Stimulated activated CD8-positive, alpha-beta memory T cell treated with anti-CD3 and anti-CD28 coated beads, Interleukin-15, amount 100 ng/mL, for 1 hour (primary cell): ENCODE results near the gene TPX2.

ENCODE experiments used
- DNase-seq: peaks from one replicate; pipeline ENCODE4 v3.0.0-alpha.2; 2020; ENCODE audit warnings: low read depth

Gene TPX2

DNA sequence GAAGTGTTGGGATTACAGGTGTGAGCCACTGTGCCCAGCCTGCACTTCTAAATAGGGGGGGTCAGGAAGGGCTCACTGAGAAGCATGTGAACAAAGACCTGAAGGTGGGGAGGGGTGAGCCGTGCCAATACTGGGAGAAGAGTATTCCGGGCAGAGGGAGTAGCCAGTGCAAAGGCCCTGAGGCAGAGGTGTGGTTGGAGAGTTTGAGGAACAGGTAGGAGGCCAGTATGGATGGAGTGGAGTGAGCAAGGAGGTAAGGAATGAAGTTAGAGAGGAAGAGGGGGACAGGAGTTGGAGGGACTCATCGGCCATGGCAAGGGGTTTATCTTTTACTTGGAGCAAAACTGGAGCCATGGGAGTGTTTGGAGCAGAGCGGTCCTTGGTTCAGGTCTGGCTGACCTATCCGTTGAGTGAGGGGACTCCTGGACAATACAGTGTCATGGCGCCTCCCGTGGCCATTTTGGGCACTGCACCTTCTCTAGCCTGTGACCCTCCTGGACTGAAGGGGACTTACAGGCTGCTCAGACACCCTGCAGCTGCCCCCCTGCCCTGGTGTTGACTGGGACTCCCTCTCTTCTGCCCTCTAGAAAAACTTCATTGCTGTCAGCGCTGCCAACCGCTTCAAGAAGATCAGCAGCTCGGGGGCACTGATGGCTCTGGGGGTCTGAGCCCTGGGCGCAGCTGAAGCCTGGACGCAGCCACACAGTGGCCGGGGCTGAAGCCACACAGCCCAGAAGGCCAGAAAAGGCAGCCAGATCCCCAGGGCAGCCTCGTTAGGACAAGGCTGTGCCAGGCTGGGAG is 94.2 kb downstream of the TPX2 start:
- peak; percentile 35 for DNase-seq

DNA sequence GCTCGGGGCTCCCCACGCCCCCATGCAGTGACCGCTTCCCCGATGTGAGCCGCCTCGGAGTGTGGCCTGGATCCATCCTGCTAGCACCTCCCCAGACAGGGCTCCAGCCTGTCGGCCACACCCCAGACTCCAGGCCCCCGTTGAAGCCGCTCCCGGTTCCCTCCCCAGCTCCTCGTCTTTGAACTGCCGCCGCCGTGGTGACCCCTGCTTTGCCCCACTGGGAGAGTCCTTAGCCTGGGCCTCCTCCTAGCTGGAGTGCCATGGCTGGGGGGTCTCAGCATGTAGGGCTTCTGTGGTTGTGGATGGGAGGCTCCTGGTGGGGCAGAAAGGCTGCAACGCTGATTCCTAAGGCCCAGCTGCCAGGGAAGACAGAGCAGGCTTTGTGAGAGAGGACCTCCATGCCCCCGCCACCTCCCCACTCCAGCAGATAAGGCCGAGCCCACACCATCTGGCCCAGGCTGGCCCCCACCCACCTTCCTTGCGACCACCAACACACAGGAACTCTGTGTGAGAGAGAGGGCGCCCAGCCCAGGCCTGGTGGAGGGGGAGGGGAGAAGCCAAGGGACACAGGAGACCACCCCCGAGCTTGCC is 94.9 kb downstream of the TPX2 start:
- DNase-seq = no peak

DNA sequence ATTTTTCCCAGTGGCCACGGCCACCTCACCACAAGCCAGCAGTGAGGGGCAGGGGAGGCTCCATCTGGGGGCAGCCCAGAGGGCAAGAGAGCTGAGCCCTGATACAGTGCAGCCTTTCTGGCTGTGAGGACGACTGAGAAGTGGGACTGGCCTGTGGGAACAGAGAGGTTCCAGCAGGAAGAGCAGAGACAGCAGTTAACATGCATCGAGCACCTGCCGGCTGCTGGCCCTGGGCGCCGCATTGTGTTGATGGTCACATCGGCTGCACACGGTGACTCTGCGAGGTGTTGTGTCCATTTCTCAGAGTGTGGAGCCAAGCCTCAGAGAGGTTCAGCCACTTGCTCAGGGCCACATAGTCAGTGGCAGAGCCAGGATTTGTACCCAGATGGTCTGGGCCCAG is 96.5 kb downstream of the TPX2 start:
- DNase-seq = no peak

DNA sequence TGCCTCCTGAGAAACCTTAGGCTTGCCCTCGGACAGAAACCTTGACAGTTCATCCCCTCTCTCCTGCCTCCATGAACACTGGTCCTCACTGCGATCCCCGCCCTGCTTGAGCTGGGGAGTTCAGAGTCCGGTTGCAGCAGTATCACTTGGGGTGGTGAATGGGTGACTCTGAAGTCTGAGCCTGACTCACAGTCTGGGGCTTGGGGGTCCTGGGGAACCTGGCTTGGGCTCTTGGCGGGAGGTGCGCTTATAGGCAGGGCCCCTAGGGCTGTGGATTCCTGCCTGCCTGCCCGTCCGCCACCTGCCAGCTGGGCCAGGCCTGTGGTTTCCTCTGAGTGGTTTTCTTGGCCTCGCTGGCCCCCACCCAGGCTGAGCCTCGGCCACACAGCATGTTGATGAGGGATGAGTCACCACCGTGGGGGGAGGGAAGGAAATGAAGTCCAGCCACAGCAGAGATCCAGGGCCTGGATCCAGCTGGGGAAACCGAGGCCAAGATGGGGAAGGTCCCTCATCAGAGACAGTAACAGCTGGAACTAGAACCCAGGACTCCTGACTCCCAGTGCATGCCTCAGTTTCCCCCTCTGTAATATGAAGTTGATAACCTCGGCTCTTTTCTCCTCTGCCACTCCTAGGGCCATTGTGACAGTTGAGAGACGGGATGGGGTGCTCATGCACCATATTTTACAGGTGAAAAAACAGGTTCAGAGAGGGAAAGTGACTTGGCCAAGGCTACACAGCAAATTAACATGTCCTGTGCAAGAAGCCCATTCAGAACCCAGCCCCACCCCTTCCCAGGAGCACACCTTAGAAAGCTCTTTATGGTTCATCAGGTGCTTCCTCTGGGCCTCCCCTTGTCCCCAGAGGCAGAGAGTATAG is 97.1 kb downstream of the TPX2 start:
- no peak for DNase-seq

DNA sequence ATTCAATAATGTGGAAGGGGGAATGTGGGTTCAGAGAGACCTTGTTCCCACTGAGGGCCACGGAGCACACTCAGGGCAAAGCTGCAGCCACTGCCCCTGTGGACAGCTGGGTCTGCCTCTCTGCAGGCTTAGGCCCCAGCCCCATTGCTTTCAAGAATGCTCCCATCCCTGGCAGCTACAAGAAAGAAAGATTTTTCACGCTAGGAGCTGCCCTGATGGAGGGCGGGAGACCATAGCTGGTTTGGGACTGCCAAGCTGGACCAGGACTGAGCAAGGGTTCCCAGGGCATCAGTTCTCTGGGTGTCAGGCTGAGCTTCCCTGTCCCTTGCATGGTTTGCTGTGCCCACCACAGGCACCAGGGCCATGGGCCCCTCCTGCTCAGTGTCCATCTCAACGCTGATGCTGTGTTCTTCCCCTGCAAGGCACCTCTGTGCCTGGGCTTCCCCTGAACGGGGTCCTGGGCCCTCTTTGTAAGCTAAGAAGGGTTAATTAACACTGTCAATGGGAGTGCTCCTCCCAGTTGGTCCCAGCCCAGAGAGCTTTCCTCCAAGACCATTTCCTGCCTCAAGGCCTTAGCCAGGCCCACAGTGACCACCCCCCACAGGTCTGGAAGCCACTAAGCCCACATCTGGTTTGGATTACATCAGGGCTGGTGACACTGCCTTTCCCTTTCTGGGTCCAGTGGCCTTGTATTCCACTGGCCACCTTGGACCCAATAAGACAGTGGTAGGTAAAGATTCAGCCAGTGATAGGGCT is 97.9 kb downstream of the TPX2 start:
- no peak for DNase-seq

DNA sequence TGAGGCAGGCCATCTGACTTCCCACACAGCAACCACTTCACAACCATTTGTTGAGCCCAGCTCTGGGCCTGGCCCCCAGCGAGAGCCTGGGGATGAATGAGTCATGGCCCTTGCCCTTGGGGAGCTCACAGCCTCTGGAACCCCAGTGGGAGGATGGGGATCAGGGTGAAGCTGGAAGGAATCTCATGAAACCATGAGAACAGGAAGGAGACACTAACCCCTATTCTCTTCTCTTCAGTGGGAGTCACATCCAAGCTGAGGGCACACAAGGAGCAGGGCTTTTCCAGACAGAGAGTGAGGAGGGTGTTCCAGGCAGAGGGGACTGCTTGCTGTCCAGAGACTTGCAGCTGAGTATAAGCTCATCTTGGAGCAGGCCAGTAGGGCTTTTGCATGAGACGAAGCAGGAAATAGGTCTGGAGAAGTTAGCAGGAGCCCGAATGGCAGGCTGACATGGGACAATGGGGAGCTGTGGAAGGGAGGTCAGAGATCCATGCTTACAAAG is 98.9 kb downstream of the TPX2 start:
- DNase-seq = no peak

DNA sequence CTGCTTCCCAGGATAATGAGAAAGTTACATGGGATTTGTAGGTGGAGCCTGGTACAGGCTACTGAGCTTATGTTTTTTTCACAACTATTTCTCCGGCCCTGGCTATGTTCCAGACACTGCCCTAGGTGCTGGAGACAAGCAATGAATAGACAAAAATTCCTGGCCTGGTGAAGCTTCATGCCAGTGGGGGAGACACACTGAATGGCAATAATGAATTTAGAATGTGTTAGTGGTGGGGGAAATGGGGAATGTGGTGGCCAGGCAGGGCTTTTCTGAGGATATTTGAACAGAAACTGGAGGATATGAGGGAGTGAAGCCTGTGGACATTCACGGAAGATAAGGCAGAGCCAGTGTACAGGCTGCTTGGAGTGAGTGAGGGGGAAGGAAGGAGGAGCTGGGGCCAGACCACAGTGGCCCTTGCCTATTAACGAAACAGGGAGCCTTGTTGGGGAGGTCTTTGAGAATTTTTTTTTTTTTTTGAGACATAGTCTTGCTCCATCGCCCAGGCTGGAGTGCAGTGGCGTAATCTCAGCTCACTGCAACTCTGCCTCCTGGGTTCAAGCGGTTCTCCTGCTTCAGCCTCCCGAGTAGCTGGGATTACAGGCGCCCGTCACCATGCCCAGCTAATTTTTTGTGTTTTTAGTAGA is 99.7 kb downstream of the TPX2 start:
- DNase-seq = no peak

DNA sequence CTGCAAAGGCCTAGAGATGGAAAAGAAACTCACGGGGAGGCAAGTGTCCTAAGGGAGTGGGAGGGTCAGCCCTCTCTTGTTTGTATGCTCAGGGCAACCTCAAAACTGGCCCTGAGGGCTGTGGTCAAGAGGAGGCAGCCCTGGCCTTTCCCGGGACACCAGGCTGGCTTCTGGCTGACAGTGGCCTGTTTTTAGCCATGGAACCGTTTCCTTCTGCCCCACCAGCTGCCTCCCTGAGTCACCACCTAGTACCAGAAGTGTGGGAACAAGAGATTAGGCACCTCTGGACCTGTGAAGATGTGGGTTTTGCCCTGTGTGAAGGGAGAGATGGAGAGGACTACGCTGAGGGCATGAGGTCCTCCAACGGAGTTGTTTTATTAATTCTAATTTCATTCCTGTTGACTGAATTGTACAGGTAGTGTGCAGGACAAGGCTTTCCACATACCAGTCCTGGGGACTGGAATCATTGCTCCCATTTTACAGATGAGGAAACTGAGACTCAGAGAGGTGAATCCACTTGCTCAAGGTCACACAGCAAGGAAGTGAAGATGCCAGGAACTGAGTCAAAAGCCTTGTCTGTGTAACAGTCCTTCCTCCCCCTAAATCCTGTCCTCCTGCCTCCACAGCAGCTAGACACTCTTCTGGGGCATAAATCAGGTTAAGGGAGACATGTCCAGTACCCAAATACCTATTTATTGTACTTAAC is 100.8 kb downstream of the TPX2 start:
- DNase-seq = no peak

DNA sequence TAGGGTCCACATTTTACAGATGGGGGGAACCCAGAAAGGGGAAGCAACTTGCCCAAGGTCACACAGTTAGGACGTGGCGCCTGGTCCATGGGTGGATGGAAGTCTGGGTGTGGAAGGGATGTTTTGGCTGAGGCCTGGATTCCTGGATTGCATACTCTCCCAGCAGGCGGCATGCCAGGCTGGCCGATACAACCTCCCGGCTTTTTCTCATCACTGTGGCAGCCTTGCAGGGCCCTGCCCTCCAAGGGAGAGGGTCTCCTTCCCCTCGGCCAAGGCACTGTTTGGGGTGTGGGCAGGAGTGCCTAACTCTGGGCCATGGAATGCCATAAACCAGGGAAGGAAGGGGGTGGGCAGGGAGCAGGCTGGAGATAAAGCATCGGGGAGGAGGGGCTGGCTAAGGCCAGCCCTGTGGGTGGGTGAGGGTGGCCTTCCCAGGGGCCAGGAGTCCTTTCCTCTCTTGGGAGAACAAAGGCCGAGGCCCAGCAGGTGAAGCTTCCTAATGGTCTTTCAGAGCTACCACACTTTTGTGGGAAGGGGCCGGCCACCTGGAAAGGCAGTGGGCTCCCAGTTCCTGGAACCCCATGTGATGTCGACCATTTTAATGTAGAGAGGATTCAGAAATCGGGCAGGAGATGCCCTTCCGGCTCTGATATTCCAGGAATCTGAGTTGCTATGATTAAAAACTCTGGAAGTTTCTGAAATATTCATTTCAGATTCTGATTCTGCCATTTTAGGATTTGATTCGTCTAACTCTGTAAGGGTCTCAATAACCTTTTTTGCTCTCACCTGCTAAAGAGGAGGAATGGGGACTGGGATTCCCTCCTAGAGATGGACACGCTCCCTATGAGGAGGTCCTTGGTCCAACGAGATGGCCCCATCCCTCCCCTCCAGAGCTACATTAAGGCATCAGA is 102.1 kb downstream of the TPX2 start:
- DNase-seq = no peak

DNA sequence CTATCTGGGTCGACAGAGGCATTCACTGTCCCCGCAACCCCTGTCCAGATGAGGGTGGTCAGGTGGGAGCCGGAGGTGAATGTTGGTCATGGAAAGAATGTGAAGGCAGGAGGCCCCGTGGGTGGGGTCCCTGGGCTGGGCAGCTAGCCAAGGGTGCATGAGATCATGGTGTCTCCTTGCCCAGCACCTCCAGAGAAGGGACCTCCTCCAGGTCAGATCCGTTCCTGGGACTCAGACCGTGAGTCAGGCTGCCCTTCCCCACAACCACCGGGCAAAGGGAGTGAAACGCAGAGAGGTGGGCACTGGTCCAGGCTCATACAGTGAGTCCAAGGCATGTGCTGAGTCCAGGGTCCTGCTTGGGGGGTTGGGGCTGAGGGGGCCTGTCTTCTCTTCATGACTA is 102.8 kb downstream of the TPX2 start:
- no peak for DNase-seq

DNA sequence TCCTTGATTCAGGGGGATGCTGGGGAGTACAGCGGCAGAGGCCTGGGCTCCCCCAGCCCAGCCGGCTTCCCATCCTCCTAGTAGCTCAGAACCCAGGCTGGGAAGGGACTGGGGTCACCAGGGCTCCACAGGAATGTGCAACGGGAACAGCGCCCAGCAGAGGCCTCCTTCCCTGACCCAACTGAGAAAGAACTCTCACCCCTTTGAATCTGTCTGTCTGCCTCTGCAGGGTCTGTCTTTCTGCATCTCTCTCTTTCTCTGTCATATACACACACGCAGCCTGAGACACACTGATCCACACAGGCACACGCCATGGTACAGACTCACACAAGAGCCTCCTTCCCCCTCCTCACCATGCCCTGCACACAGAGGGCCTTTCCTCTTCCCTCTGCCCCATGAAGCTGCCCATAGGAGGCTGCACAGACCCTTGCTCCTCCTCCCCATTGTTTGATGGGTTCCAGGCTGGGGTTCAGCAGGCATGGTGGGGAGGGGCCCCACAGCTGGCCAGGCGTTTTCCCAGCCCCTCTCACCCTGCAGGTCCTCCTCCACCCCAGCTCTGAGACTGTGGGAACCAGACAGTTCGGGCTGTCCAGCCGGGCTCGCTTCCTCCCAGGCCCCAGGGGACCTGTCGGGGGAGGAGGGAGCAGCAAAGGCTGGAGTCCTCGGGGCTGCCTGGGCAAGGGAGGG is 103.5 kb downstream of the TPX2 start:
- no peak for DNase-seq

DNA sequence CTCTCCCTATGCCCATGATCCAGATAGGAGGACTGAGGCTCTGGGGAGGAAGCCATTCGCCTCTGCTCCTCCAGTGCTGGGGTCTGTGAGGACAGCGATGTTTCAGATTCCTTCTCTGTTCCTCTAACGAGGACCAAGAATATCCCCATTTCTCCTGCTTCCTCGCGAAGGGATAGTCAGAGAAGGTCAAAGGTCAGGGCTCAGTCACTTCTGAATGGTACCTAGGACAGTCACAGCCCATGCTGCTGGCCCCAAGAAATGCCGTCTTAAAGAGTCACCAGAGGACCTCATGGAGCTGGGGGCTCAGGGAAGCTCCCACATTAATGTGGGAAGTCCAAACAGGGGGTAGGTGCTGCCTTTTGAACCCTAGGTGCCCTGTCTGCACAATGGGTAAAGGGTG is 104.2 kb downstream of the TPX2 start:
- DNase-seq = no peak

DNA sequence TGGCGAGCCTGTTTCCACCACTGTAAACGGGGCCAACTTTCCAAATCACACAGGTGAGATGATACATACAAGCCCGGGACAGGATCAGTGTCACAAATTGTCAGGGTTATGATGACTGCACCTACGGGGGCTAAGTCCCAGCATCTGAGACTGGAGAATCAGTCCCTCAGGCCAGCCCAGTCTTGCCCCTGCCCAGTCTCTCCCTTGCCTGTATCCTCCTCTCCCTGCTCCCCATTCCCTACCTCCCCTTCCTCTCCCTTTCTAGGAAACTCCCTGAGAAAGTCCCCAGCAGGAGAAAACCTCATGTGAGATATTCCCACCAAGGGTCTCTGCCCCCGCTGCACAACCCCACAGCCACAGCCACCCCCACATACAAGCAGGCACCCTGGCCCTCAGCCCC is 104.8 kb downstream of the TPX2 start:
- no peak for DNase-seq

DNA sequence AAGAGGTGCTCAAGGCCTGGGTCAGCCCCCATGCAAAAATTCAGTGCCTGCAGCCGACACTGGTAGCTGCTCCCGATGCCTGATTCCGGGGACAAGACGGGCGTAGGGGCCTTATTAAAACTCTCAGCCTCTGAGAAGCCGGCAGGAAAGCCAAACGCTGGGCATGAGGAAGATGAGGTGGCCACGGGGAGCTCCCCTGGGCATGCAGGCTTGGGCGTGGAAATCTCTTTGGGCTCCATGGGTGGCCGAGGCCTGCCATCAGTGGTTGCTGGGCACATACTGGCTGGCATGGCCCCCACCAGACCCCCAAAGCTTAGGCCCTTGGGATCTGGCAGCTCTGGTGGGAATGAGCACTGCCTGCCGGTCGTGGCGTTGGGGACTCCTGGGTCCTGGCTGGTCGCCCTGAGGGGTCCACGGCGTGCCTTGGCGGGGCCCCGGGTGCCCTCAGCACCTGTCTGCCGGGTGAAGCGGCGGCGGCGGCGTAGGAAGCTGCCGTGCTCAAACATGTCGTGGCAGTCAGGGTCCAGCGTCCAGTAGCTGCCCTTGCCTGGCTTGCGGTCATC is 105.7 kb downstream of the TPX2 start:
- DNase-seq = no peak

DNA sequence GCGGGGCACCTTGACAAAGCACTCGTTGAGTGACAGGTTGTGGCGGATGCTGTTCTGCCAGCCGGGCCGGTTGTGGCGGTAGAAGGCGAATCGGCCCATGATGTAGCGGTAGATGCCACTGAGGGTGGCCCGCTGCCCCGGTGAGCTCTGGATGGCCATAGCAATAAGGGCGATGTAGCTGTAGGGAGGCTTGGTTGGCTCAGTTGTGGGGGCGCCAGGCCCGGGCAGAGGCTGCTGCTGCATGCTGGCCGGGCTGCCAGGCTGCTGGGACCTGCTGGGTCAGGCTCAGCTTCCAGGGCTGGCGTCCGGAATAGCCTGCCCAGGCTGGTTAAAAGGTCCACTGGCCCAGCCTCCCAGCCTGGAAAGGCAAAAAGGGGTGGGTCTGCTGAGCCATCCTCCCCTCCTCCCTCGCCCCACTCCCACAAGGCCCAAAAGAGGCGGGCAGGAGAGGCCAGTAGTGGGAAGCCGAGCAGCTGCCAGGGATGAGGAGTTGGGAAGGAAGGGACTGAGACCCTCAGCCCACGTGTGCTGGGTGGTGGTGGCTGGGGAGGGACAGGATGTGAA is 106.3 kb downstream of the TPX2 start, which contains the start of gene FOXS1:
Gene FOXS1, minus strand, starts transcription at position 305 of the 564 bp plus-strand sequence. Its CDS starts 62 bp downstream, at position 243.
- DNase-seq = no peak

DNA sequence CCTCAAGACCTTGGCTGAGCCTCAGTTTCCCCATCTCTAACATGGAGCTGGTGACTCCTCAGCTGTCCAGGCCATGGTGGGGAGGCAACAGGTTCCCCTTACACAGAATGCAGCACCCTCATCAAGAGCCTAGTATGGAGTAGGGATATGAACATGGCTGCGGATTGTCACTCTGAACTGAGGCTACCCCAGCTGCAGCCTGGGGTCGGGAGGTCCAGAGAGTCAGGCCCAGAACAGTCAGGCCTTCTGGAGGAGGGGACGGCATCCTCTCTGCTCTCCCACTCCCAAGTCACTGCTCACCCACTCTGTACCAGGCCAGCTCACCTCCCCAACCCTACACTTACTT is 107.7 kb downstream of the TPX2 start:
- no peak for DNase-seq

DNA sequence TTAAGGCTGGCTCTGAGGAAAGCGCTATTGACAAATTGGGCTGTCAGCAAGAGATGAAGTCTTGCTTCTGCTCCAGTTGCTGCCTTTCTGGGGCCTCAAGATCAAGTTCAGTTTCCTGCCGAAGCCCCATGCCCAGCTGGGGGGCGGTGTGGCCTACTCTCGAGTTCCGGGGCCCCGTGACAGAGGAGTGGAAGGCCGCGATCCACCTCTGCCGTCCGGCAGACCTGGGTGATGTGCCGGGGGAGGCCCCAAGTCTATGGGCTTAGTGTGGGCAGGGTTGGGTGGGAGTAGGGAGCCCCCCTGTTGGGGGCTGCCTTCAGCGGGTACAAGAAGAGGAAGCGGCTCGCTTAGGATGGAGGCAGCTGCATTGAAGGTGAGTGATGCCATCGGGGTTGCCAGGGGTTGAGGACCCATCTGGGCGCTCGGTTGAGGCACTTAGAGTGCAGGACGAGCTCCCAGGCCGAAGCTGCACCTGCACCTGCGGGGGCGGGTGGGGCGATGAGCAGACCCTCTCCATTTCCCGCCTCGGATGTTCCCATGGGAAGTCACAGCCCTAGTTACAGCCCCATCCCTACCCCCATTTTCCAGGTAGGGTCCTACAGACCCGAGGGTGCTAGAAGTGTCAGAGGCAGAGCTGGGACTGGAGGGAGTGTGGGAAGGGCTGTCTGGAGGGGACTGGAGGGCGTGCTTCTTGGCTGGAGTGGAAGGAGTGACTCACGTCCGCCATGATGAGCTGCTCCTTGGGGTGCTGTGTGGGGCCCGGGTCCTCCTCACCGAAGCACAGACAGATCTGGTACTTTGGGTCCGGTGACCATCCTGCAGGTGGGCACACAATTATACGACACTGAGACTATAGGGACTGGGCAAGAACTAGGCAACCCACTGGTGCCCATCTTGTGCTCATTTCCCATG is 109.3 kb downstream of the TPX2 start:
- DNase-seq = no peak
